NCI-H446 treated with DMSO at 0.1 percent for 48 hours (cell line): ENCODE measurements around the gene TMEM161A.
"Not testable (repeated sequence)": the region's sequence is repeated elsewhere in the genome, so short reads cannot be mapped to it uniquely, and the experiment has no call there.

Source experiments
- DNase-seq: peaks from one replicate; lab custom pipeline; 2025; lab: John Stamatoyannopoulos, UW

Gene TMEM161A

DNA sequence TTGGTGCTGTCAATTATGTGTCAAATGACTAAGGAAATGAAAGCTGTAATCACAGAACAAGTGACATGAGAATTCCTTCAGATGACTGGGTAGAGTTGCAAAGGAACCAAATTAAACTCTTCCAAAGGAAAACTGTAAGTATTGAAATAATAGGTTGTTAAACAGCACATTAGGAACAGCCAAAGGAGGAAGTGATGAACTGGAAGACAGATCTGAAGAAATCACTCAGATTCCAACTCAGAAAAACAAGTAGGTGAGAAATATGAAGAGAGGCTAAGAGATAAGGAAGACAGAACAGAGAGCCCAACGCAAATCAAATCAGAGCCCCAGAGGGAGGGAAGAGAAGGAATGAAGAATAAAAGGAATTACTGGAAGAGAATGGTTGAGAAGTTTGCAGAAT, 15.4 kb downstream of the TMEM161A start:
- no peak for DNase-seq

DNA sequence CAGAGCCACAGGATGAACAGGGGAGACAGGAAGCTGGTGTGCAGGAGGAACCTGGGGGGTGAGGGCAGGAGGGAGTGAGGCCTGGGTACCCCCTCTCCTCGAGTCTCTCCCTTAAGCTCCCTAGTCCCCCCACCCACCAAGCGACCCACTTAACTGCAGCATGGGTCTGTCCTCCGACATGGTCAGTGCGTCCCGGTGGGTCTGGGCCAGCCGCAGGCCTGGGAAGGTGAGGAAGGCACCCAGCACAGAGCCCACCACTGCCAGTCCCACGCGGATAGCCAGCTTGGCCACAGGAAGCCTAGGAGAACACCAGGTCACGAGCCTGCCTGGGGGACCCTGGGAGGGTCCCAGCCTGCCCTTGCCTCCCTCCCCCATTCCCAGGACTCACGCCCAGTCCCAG, 16.9 kb downstream of the TMEM161A start:
- no peak for DNase-seq

DNA sequence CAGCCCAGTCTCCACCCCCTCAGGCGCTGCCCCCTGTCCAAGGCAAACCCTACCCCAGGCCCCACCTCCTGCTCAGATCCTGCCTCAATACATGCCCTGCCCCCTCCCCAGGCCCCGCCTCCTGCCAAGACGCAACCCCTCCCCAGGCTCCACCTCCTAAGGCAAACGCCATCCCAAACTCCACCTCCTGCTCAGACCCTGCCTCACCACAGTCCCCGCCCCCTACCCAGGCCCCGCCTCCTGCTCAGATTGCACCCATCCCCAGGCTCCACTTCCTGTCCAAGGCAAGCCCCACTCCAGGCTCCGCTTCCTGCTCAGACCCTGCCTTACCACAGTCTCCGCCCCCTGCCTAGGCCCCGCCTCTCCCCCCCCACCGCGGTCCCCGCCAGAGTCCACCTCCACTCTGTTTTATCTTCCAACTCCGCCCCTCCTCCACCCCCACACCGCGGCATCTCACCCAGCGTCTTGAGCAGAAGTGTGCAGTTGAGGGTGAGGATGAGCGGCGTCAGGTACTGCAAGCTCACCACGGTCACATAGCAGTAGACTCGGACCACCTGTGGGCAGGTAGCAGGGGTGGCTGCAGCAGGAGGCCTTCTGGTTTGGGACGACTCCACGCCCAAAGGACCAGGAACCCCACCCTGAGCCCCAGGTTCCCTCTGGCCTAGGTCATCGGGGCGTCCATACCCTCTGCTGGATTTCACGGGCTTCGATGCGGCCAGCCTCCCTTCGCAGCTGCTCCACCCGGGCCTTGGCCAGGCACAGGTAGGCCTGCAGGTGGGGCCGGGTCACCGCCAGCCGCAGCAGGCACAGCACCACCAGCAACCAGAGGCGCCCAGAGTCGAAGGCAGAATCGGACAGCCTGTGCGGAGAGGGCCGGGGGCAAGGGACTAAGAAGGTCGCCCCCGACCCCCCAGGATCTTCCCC, 17.7 kb downstream of the TMEM161A start:
- DNase-seq, result no peak

DNA sequence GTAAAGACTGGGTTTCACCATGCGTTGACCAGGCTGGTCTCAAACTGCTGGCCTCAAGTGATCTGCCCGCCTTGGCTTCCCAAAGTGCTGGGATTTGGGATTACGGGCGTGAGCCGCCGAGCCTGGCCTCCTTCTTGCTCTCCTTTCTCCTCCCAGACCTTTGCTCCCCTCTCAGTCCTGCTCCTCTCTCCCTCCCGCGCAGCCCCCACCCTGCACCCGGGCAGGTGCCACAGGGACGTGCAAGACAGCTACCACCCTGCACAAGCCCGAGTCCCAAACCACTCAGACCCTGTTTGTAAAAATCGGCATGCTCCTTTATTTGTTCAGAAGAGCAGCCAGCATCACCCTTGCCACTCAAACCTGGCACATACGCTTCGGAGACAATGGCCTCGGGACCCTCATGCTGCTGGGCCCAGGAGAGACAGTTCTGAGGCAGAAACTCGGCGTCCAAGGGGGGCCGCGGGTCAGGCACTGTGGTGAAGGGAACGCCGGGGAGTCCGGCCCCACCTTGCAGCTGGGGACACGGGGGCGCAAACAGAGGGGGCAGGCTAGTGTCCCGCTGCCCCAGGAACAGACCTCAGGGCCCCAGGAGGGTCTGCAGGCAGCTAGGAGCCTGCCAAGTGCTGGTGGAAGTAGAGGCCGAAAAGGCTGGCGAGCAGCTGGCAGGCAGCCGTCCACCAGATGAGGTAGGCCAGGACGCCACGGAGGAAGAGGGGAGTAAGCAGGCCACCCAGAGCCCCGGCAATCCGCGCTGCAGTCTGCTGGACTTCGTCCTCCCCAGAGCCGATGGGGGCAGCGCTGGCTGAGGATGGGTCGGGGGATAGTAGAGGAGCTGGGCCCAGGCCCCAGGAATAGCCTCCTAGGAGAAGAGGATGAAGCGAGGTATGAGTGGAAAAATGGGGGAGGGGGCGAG, 18.7 kb downstream of the TMEM161A start:
- no peak for DNase-seq

DNA sequence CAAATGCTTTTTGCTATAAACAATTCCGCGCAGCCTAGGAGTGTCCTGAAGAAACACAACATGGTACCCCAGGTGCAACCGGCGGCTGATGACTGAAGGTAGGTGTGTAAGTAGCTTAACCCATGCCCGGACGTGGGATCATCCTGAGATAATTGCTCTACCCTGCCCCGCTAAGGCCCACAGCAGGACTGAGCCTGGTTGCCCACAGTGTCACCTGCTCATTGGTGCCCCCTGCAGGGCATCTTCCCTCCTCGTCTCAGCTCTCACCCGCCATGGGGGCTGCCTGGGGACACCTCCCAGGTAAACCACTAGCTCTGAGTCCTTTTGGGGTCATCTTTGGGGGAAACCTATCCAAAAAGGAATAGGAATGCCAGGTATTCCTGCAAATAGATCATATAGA, 22.3 kb downstream of the TMEM161A start:
- DNase-seq, result no peak

DNA sequence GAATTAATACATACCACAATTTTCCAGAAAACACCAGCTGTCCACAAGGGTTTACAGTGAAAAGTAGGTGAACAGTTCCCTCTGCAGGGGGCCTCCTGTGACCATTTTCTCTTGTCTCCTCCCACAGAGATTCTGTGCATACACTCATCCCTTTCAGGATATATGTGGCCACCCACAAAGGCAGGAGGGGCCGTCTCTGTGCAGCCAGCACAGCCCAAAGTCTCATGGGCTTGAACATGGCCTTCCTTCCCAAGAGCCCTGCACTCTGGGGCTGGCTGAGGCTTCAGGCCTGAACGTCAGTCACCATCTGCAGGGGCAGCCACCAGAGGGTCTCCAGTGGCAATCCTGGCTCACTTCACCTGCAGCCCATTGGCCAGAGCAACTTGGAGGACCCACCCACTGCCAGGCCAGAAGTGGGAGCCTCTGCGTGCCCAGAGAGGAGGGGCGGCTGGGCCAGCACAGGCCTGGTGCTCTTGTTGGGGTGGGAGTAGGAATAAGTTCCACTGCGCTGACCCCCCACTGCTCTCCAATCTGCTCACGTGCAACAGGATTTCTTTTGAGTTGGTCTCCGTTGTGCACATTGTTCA, 25.1 kb downstream of the TMEM161A start:
- no peak for DNase-seq

DNA sequence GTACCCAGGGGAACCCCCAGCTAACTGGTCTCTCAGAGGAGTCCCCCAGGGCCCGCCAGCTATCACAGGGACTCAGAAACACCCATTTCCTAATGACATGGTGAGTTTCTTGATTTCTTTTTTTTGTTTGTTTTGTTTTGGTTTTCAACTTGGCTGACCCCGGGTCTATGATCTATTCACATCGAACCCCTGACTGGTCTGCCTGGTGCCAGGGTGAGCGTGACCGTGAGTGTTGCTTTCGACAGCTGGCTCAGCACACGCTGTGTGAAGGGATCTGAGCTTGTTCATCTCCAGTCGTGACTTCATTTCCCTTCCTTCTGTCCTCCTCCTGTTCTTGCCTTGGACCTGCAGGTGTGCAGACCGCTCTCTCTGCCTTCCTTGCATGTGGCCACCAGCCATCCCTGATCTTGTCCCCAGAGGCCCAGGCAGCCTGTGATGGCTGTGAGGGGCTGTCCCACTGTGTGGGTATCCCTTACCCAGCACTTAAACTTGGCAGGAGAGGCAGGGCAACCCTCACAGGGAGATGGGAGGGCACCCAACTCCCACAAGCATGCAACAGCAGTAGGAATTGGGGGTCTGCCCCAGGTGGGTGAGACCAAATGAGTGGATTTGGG, 26.2 kb downstream of the TMEM161A start:
- DNase-seq, result no peak

DNA sequence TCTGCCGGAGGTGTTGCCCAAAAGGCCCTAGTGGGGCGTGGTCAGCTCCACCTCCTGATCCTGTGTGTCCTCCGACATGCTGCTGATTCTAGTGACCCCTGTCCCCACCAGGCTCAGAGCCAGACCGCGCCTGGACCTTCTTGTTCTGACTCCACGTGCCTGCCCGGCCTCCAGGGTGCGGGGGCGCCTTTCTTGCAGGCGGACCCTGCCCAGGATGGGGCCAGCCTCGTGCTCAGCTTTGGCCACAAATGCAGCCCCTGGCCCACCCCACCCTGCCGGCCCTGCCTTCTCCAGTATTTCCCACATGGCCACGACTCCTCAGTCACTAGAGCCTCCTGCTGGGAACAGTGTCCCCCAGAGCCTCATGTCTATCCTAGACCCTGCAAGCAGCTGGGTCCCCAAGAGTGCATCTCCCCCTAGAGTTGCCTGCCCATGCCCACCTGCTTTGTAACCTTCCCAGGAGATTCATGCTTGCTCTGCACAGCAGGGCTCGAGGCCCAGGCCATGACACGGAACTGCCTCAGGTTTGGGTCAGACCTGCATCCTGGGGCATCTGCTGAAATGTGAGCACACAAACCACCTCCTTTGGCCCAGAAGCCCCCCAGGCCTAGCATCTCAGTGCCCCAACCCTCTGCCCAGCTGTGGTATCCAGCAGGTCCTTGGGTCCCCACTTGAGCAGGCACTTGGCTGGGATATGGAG, 27.0 kb downstream of the TMEM161A start:
- no peak for DNase-seq

DNA sequence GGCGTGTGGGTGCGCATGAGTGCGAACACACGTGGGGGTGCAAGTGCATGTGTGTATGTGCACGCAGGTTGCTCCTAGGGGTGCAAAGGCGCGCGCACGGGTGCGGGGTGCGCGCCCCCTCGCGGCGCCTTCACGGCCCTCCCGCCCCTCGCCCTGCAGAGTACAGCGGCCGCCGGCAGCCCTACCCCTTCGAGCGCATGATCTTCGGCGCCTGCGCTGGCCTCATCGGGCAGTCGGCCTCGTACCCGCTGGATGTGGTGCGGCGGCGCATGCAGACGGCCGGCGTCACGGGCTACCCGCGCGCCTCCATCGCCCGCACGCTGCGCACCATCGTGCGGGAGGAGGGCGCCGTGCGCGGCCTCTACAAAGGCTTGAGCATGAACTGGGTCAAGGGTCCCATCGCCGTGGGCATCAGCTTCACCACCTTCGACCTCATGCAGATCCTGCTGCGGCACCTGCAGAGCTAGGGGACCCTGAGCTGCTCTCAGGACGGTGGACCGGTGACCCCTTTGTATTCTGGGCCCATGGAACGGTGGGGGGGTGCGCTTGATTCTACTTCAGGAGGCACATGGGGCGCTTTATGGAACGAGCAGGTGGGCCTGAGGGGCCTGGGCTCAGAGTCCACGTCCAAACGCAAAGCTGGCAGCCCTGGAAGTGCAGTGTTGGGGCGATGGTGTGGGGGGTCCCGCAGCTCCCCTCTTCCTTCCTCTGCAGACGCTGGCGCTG, 27.7 kb downstream of the TMEM161A start:
- DNase-seq, result no peak

DNA sequence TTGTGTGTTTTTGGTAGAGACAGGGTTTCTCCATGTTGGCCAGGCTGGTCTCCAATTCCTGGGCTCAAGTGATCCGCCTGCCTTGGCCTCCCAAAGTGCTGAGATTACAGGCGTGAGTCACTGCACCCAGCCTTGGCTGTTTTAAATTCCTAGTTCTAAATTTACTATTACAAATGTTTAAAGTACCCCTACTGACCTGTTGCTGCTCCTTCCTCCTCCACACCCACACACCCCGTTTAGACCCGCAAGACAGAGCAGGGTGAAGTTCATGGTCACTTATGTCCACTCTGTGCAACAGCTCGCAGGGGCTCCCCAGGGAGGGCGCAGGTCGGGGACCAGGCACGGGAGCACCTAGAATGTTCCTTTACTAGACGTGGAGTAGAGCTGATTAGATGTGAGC, 28.7 kb downstream of the TMEM161A start:
- DNase-seq, result no peak

DNA sequence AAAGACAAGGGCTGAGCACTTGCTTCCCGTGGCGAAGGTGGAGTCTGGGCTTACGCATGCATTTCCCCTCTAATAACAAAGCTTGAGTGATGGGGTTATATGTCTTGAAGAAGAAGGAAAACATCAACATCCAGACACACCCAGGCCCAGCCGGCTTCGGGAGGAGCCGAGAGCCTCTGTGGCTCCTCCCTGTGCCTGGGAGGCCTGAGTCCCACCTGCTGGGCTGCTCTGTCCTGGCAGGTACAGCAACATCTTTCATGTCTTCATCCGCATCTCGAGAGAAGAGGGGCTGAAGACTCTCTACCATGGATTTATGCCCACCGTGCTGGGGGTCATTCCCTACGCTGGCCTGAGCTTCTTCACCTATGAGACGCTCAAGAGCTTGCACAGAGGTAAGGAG, 30.6 kb downstream of the TMEM161A start:
- no peak for DNase-seq

DNA sequence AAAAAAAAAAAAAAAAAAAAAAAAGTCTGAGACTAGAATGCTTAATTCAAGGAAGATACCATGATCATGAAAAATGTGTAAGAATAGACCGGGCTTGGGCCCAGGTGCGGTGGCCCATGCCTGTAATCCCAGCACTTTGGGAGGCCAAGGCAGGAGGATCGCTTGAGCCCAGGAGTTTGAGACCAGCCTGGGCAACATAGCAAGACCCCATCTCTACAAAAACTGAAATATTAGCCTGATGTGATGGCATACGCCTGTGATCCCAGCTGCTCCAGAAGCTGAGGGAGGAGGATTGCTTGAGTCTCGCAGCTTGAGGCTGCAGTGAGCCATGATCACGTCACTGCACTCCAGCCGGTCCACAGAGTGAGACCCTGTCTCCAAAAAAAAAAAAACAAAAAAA, 31.3 kb downstream of the TMEM161A start:
- DNase-seq, result not testable (repeated sequence)

DNA sequence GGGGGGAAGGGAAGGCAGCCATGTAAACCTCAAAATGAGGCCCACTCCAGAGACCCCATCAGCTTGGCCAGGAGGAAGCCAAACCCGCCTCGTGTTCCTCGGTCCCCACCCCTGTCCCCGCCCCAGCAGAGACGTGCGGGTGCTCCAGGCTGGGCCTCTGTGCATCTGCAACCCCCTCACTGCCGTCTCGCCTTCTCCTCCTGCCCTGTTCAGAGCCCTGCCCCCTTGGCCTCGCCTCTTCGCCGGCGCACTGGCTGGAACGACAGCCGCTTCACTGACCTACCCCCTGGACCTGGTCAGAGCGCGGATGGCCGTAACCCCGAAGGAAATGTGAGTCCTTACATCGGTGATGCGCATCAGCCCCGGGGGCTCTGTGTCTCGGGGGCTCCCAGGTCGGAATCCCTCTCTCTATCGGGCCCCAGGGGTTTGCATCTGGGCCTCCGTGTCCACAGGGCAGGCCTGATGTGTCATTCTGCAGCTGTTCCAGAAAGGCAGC, 32.2 kb downstream of the TMEM161A start:
- DNase-seq, result no peak

DNA sequence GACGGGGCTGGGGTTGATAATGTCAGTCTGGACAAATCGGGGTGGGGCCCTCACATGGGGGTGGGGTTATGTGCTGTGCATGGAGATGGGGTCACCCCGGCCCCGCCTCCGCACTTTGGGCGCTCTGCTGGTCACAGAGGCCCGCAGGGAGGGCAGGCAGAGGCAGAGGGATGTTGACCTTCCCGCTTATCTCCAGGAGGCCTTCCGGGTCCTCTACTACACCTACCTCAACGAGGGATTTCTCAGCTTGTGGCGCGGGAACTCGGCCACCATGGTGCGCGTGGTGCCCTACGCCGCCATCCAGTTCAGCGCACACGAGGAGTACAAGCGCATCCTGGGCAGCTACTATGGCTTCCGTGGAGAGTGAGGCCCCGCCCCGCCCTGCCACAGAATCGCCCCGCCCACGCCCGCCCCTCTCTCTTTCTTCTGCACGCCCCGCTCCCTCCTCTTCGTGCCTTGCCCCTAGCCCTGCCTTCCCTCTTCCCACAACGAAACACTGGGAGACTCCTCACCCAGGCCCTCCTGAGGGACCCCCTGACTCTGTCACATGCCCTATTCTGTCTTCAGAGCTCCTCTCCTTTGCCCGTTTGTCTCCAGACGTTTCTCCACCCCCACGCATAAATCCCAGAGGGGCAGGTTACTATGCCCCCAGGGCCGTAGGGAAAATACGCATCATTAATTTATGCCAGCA, 32.8 kb downstream of the TMEM161A start:
- DNase-seq, result no peak

DNA sequence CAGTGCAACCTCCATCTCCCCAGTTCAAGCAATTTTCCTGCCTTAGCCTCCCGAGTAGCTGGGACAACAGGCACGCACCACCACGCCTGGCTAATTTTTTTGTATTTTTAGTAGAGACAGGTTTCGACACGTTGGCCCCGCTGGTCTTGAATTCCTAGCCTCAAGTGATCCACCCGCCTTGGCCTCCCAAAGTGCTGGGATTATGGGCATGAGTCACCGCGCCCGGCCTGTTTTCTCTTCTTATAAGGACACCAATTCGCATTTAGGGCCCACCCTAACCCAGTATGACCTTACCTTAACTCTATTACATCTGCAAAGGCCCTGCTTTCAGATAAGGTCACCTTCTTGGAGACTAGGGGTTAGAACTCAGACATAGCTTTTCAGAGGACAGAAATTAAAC, 35.1 kb downstream of the TMEM161A start:
- no peak for DNase-seq

DNA sequence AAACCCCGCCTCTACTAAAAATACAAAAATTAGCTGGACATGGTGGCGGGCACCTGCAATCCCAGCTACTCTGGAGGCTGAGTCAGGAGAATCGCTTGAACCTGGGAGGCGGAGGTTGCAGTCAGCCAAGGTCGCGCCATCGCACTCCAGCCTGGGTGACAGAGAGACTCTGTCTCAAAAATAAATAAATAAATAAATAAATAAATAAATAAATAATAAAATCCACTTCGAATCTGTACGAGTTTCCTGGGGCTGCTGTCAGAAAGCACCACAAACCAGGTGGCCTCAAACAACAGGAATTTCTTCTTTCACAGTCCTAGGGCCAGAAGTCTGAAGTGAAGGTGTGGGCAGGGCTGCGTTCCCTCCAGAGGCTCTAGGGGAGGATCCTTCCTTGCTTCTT, 35.7 kb downstream of the TMEM161A start:
- not testable (repeated sequence) for DNase-seq

DNA sequence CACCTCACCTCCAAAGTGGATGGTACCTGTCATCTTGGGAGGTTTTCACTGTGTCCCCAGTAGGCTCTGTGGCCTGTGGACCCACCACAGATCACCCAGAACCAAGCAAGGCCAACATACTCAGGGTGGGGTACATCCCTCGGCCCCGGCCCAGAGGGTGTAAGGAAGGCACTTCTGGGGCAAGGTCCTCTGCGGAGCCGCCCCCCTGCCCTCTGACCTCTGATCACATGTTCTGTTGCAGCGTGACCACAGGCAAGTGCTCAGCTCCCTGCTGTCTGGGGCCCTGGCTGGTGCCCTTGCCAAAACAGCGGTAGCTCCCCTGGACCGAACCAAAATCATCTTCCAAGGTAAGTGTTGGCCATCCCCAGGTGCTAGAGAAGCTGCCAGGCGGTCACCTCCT, 36.7 kb downstream of the TMEM161A start:
- no peak for DNase-seq

DNA sequence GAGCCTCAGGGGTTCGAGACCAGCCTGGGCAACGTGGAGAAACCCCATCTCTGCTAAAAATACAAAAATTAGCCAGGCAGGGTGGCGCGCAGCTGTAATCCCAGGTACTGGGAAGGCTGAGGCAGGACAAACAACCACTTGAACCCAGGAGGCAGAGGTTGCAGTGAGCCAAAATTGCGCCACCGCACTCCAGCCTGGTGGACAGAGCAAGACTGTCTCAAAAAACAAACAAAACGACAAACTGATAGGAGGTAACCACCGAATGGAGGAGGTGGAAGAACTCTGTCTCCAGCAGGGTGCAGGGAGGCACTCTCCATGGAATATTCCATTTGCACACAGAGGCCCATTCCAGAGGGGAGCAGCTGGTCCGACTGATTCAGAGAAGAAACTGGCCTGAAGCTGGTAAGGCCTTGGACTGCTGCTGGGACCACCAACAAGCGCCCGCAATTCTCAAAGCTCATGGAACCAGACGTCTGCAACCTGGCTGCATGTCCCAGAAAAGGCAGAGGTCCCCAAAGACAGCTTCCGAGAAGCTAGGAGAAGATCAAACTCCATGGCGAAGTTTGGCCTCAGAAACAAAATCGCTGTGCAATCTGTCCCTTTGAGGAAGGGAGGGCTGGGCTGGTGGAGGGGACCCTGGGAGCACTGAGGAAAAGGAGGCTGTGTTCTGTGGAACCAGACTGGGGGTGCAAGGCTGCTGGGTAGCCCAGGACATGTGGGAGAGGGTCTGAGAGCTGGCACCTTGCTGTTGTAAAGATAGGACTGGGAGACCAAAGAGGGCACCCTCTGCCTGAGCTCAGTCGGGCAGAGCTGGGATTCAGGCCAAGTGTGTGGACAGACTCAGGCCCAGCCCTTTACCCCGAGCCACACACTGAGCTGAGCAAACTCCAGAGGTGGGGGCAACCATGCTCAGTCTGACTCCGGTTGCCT, 39.3 kb downstream of the TMEM161A start:
- no peak for DNase-seq
